Stimulated activated CD4-positive, alpha-beta T cell treated with anti-CD3 and anti-CD28 coated beads, Interleukin-15, amount 100 ng/mL, for 1 hour (primary cell): ENCODE results near the gene NCLN.

Source experiments
- DNase-seq, 2 donors: peaks; one replicate each; pipeline ENCODE4 v3.0.0-alpha.2; 2020; ENCODE audit warnings: low read depth in 1 of 2, low spot score in 1 of 2

Gene NCLN

GRCh38 chr19:3253270-3253669 lies 67.5 kb downstream of the NCLN start:
- no peak for DNase-seq

DNA sequence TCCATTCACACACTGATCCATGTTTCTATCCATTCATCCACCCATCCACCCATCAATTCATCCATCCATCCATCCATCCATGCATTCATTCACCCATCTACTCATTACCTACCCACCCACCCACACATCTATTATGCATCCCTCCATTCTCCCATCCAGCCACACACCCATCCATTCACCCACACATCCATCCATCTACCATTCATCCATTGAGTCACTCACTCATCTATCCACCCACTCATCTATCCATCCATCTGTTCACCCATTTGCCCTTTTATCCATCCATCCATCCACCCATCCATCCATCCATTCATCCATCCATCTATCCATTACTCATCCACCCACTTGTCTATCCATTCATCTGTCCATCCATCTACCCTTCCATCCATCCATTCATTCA lies 68.8 kb downstream of the NCLN start:
- no peak for DNase-seq

GRCh38 chr19:3257071-3257470 lies 71.3 kb downstream of the NCLN start:
- DNase-seq: no peak
